Keratinocyte (primary cell): ENCODE results near the gene OAT. TPM values are rescaled to one million over a fixed set of nuclear protein-coding genes. Genes with fewer than 3 reads are reported as not detected.

Experiments used
- DNase-seq: peaks from one replicate; pipeline ENCODE4 v3.0.0-alpha.2; 2011; ENCODE audit warnings: low read depth, missing footprints, low spot score
- FAIRE-seq: peaks from 2 replicates; lab custom pipeline; 2011; peaks lifted over from hg19 to GRCh38; lab: Jason Lieb, UNC
- H2AFZ ChIP-seq: 2 replicates; pipeline ENCODE4 v1.6.0; 2012; ENCODE audit warnings: low read length, control low read depth, inconsistent platforms; ENCODE audit not compliant: control insufficient read depth
- H3K27ac ChIP-seq: 2 replicates; pipeline ENCODE4 v1.5.1; 2011; ENCODE audit warnings: low read length; ENCODE audit not compliant: control insufficient read depth, insufficient read depth
- H3K27me3 ChIP-seq: 3 replicates; pipeline ENCODE4 v1.6.0; 2011; ENCODE audit warnings: low read length; ENCODE audit not compliant: control insufficient read depth, insufficient read depth; ENCODE audit errors: extremely low read depth
- H3K36me3 ChIP-seq, 2 experiments: 2 replicates in 1 of 2; 3 replicates in 1 of 2; pipeline ENCODE4 v1.5.1; 2011; ENCODE audit warnings: low read length in 2 of 2, mild to moderate bottlenecking in 1 of 2; ENCODE audit not compliant: control insufficient read depth in 2 of 2, insufficient read depth in 2 of 2; ENCODE audit errors: extremely low read depth in 1 of 2
- H3K4me1 ChIP-seq: 3 replicates; pipeline ENCODE4 v1.5.1; 2011; ENCODE audit warnings: low read length; ENCODE audit not compliant: control insufficient read depth, insufficient read depth; ENCODE audit errors: extremely low read depth
- H3K4me2 ChIP-seq: 3 replicates; pipeline ENCODE4 v1.6.0; 2011; ENCODE audit warnings: low read depth, low read length; ENCODE audit not compliant: control insufficient read depth, insufficient read depth; ENCODE audit errors: extremely low read depth
- H3K4me3 ChIP-seq, 3 experiments: fragments of 200-600 bp in 1 of 3; sonication (generic) in 1 of 3; 2 replicates in 2 of 3; 3 replicates in 1 of 3; pipeline ENCODE4 v1.5.1; 2011 to 2016; ENCODE audit warnings: low read length in 3 of 3, mild to moderate bottlenecking in 3 of 3, control low read depth in 2 of 3, inconsistent platforms in 1 of 3, low read depth in 1 of 3, mixed read lengths in 1 of 3, mixed run types in 1 of 3, moderate library complexity in 1 of 3; ENCODE audit not compliant: control insufficient read depth in 2 of 3, insufficient read depth in 2 of 3; ENCODE audit errors: extremely low read depth in 1 of 3
- H3K79me2 ChIP-seq: 2 replicates; pipeline ENCODE4 v1.6.0; 2012; ENCODE audit warnings: low read length; ENCODE audit not compliant: control insufficient read depth, insufficient read depth
- H3K9ac ChIP-seq: 3 replicates; pipeline ENCODE4 v1.6.0; 2011; ENCODE audit warnings: low read length; ENCODE audit not compliant: control insufficient read depth, insufficient read depth; ENCODE audit errors: extremely low read depth
- H3K9me1 ChIP-seq: 3 replicates; pipeline ENCODE4 v1.6.0; 2011; ENCODE audit warnings: low read length; ENCODE audit not compliant: control insufficient read depth, insufficient read depth; ENCODE audit errors: extremely low read depth
- H3K9me3 ChIP-seq: 2 replicates; pipeline ENCODE4 v1.5.1; 2012; ENCODE audit warnings: low read depth, low read length; ENCODE audit not compliant: control insufficient read depth
- H4K20me1 ChIP-seq: 3 replicates; pipeline ENCODE4 v1.6.0; 2011; ENCODE audit warnings: low read length; ENCODE audit not compliant: control insufficient read depth, insufficient read depth; ENCODE audit errors: extremely low read depth
- CTCF ChIP-seq, 3 experiments: IDR thresholded peaks in 1 of 3; conservative IDR thresholded peaks in 1 of 3; optimal IDR thresholded peaks in 1 of 3; 2 replicates in 2 of 3; 3 replicates in 1 of 3; pipeline versions ENCODE3 to v1.5.1; 2011; ENCODE audit warnings: low read length in 3 of 3, mild to moderate bottlenecking in 3 of 3, moderate library complexity in 2 of 3, control low read depth in 1 of 3, inconsistent platforms in 1 of 3; ENCODE audit not compliant: insufficient read depth in 2 of 3; ENCODE audit errors: extremely low read depth in 1 of 3
- EZH2 ChIP-seq: IDR thresholded peaks from one replicate; pipeline ENCODE4 v1.6.1; 2012; ENCODE audit warnings: inconsistent platforms, mild to moderate bottlenecking, low read length, moderate library complexity
- dilution Hi-C: fragments of 300-500 bp; cut with MboI; formaldehyde crosslinking; loops from one replicate; pipeline ENCODE4 v1.7.0; 2020; ENCODE audit warnings: low sequenced_read_pairs; ENCODE audit not compliant: extremely low pct_ligation_motif_present
- polyA plus RNA-seq, 5 experiments: library from polyadenylated mRNA; depleted of rRNA in 3 of 5; stranded (reverse) in 3 of 5; stranded (forward) in 1 of 5; unstranded in 1 of 5; fragments of >200 nt; gene quantifications; 1 replicate in 1 of 5; 2 replicates in 3 of 5; 3 replicates in 1 of 5; pipeline versions ENCODE4 v1.2.1 to v1.2.3, GENCODE V29; 2011 to 2012; ENCODE audit warnings: missing spikeins in 2 of 5, low read depth in 1 of 5, low replicate concordance in 1 of 5

The OAT gene
- polyA plus RNA-seq, 1 donor (not counting 4 experiments of a cell fraction or from before 2014, with no cell fraction given), result 528 TPM

GRCh38 chr10:124417895-124418725, 613 bp downstream of the OAT start:
- Histone ChIP-seq H3K4me3 (peak overlapping the region; percentile 76 to 85 (median 78)), H3K27me3 (no peaks in the 10 kb centered on the region), H3K9me1 (no peaks in the 10 kb centered on the region), H3K9ac (peak overlapping the region; percentile 81), H3K4me2 (peak overlapping the region; percentile 84), H3K36me3 (peaks cover 0 to 2% of the 10 kb centered on the region in 2 experiments), H3K4me1 (peaks cover 31% of the 10 kb centered on the region), H3K79me2 (peaks cover 54% of the 10 kb centered on the region), H2AFZ (no peak overlapping the region), H4K20me1 (peaks cover 10% of the 10 kb centered on the region), H3K27ac (peak overlapping the region; percentile 76), H3K9me3 (no peaks in the 10 kb centered on the region)
- dilution Hi-C loops, result no loop called here
- TF ChIP-seq EZH2 (no peak), CTCF (optimal IDR thresholded peaks at IDR 0.05 in 1 of 3, IDR thresholded peaks at IDR 0.05 in 1 of 3, conservative IDR thresholded peaks at IDR 0.05 in 1 of 3; ENCODE audit: extremely low read depth in 1 of 3, insufficient read depth in 2 of 3, low read length in 3 of 3) (peak in 1 of 3 experiments; percentile 36)
- FAIRE-seq (no peak), DNase-seq (no peak)

GRCh38 chr10:124416733-124417132, 2.0 kb downstream of the OAT start:
- dilution Hi-C loops, result no loop called here
- Histone ChIP-seq H3K79me2 (peaks cover 68% of the 10 kb centered on the region), H3K36me3 (peaks cover 7 to 12% of the 10 kb centered on the region in 2 experiments), H3K9me1 (no peaks in the 10 kb centered on the region), H3K4me3 (peak overlapping the region; percentile 54 to 78 (median 76)), H2AFZ (no peak overlapping the region), H3K27me3 (no peaks in the 10 kb centered on the region), H3K9me3 (no peaks in the 10 kb centered on the region), H3K4me1 (peaks cover 31% of the 10 kb centered on the region), H4K20me1 (peaks cover 13% of the 10 kb centered on the region), H3K4me2 (peak overlapping the region; percentile 84), H3K27ac (no peak overlapping the region), H3K9ac (no peak overlapping the region)
- TF ChIP-seq EZH2, result no peak
- no peak for TF ChIP-seq CTCF (optimal IDR thresholded peaks at IDR 0.05 in 1 of 3, IDR thresholded peaks at IDR 0.05 in 1 of 3, conservative IDR thresholded peaks at IDR 0.05 in 1 of 3; ENCODE audit: extremely low read depth in 1 of 3, insufficient read depth in 2 of 3, low read length in 3 of 3)
- no peak for FAIRE-seq
- no peak for DNase-seq
